Heart left ventricle (tissue), 13 donors: ENCODE results near the gene MAPKAPK2.

Experiments used
- POLR2A ChIP-seq, 2 donors: fragments of 450-650 bp; IDR thresholded peaks; one replicate each; pipeline ENCODE4 v1.6.1; 2017; ENCODE audit warnings: antibody characterized with exemption in 2 of 2, mild to moderate bottlenecking in 2 of 2, moderate library complexity in 2 of 2
- TF ChIP-seq, protein P1 (sequence below), 12 donors: fragments of 200-600 bp; sonication (generic) in 4 of 12; IDR thresholded peaks; one replicate each; pipeline versions ENCODE4 v1.5.0 to v1.8.0; 2018 to 2022; ENCODE audit warnings: antibody characterized with exemption in 12 of 12, mild to moderate bottlenecking in 5 of 12
- donor health status: ischemic (EF 13 %, LVEDD 7.1; RV severe dilation, severe dysfunction).
- donor health status: DM: no; HTN: yes; CAD: no.
- donor health status: DM: no; HTN: no; CAD: no.
- donor health status: ischemic (EF 25% LVEDD 6.9; RV normal size, moderate dysfunction).
- donor health status: ischemic (EF 25% LVEDD 5.7; RV mildly dilated, moderate dysfunction).
- donor health status: ischemic (EF 35%, LVEDD 5.7; RV mildly dilated, moderate dysfunction).
- donor health status: nonischemic (EF 11% LVEDD 7.7; RV severe dilation, severe dysfunction).
- donor health status: DM: yes; HTN: yes; CAD: no.
- donor health status: PGD.
- donor health status: ischemic (EF 29% LVEDD 5.4; RV normal size, mild dysfunction).
- donor health status: nonischemic (EF 23%, LVEDD 6.1; RV moderate dilation, normal function).

DNA sequence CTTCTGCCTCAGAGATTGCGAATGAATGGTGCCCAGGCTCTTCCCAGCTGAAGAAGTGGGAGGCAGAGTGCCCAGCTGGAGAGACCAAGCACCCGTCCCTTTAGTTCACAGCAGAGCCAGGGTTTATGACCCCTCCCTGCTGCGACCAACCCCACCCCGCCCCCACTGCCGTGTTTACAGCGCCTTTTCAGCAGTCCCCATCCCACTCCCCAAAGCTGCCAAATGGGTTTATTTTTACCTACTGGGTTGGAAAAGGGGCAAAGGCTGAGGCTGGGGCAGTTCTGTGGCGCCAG, 25.8 kb upstream of the MAPKAPK2 start:
- TF ChIP-seq, protein P1, sequence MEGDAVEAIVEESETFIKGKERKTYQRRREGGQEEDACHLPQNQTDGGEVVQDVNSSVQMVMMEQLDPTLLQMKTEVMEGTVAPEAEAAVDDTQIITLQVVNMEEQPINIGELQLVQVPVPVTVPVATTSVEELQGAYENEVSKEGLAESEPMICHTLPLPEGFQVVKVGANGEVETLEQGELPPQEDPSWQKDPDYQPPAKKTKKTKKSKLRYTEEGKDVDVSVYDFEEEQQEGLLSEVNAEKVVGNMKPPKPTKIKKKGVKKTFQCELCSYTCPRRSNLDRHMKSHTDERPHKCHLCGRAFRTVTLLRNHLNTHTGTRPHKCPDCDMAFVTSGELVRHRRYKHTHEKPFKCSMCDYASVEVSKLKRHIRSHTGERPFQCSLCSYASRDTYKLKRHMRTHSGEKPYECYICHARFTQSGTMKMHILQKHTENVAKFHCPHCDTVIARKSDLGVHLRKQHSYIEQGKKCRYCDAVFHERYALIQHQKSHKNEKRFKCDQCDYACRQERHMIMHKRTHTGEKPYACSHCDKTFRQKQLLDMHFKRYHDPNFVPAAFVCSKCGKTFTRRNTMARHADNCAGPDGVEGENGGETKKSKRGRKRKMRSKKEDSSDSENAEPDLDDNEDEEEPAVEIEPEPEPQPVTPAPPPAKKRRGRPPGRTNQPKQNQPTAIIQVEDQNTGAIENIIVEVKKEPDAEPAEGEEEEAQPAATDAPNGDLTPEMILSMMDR (IDR thresholded peaks at IDR 0.05) = no peak
- TF ChIP-seq POLR2A (IDR thresholded peaks at IDR 0.05) = no peak
